Spleen (tissue), 7 donors: ENCODE results near the gene RNF44.
A peak's percentile ranks its signal among the peaks of the same experiment; 100 is the strongest.

ENCODE experiments used
- POLR2A ChIP-seq, 3 donors: fragments of 450-650 bp; IDR thresholded peaks; one replicate each; pipeline ENCODE4 v1.5.1; 2017; ENCODE audit warnings: antibody characterized with exemption in 3 of 3, mild to moderate bottlenecking in 1 of 3
- TF ChIP-seq, protein P1 (sequence below), 11 experiments: fragments of 200-600 bp in 7 of 11; fragments of 450-650 bp in 4 of 11; sonication (generic) in 4 of 11; IDR thresholded peaks in 8 of 11; conservative IDR thresholded peaks in 3 of 11; 1 replicate in 7 of 11; 2 replicates in 4 of 11; pipeline versions ENCODE4 v1.4.0 to v1.8.0; 2016 to 2021; ENCODE audit warnings: antibody characterized with exemption in 11 of 11, inconsistent platforms in 4 of 11, mild to moderate bottlenecking in 1 of 11
- donor health status: DM: no; HTN: no; CAD: no; lungs with moderate emphysema.
- donor health status: DM: no; HTN: no; CAD: no.
- donor health status: DM: no; HTN: no; CAD: no.

DNA sequence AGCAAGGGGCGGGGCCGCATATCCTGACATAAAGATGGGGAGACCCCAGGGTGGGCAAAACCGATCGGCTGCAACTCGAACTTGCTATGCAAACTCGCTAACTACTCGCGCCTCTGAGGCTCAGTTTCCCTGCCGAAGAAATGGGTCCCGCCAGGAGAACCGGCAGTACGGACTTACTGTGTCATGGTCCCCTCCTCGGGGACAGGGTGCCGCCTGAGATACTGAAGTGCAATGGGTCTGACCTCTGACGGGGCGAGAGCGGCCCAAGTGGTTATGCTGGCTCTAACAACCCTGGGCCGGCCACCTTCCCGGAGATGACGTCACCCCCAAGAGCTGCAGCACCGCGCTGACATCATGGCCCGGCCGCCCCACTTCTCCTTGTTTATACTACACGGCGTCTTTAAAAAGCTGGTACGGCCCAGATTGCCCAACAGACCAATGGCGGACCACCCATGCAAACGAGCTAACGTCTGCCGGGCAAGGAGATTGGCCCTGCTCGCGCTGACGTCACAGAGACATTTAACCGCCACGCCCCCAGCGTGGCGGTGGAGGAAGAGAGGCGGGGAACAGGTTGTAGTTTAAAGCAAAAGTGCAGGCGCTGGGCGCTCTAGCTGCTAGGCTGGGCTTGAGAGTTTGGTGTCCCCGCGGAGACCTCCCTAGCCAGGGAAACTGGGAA is 490 bp upstream of the RNF44 start:
- TF ChIP-seq, protein P1, sequence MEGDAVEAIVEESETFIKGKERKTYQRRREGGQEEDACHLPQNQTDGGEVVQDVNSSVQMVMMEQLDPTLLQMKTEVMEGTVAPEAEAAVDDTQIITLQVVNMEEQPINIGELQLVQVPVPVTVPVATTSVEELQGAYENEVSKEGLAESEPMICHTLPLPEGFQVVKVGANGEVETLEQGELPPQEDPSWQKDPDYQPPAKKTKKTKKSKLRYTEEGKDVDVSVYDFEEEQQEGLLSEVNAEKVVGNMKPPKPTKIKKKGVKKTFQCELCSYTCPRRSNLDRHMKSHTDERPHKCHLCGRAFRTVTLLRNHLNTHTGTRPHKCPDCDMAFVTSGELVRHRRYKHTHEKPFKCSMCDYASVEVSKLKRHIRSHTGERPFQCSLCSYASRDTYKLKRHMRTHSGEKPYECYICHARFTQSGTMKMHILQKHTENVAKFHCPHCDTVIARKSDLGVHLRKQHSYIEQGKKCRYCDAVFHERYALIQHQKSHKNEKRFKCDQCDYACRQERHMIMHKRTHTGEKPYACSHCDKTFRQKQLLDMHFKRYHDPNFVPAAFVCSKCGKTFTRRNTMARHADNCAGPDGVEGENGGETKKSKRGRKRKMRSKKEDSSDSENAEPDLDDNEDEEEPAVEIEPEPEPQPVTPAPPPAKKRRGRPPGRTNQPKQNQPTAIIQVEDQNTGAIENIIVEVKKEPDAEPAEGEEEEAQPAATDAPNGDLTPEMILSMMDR (IDR thresholded peaks at IDR 0.05 in 8 of 11, conservative IDR thresholded peaks at IDR 0.05 in 3 of 11) = no peak
- peak in 2 of 3 donors; percentile 37 to 51 for TF ChIP-seq POLR2A (IDR thresholded peaks at IDR 0.05)
